Hematopoietic multipotent progenitor cell (in vitro differentiated cells): ENCODE data around the gene DLK2. TPM values are rescaled to one million over a fixed set of nuclear protein-coding genes. Genes with fewer than 3 reads are reported as not detected.
A peak's percentile ranks its signal among the peaks of the same experiment; 100 is the strongest.
"Not testable (repeated sequence)": the region's sequence is repeated elsewhere in the genome, so short reads cannot be mapped to it uniquely, and the experiment has no call there.

Source experiments
- DNase-seq, 3 donors: peaks; one replicate each; pipeline ENCODE4 v3.0.0-alpha.2; 2011 to 2015; ENCODE audit warnings: low read depth in 2 of 3, low spot score in 2 of 3
- total RNA-seq: library from RNA; depleted of rRNA; stranded (reverse); fragments of >200 nt; gene quantifications from one replicate; pipeline ENCODE4 v1.2.3, GENCODE V29; 2012

The DLK2 gene, protein sequence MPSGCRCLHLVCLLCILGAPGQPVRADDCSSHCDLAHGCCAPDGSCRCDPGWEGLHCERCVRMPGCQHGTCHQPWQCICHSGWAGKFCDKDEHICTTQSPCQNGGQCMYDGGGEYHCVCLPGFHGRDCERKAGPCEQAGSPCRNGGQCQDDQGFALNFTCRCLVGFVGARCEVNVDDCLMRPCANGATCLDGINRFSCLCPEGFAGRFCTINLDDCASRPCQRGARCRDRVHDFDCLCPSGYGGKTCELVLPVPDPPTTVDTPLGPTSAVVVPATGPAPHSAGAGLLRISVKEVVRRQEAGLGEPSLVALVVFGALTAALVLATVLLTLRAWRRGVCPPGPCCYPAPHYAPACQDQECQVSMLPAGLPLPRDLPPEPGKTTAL
- total RNA-seq: 0.27 TPM

GRCh38 chr6:43455531-43456428 lies at the start of gene DLK2:
DLK2 (minus strand) TSS chr6:43455548; CDS start chr6:43454825, 723 bp downstream.
- peak in 2 of 3 donors; percentile 17 to 19 for DNase-seq

DNA sequence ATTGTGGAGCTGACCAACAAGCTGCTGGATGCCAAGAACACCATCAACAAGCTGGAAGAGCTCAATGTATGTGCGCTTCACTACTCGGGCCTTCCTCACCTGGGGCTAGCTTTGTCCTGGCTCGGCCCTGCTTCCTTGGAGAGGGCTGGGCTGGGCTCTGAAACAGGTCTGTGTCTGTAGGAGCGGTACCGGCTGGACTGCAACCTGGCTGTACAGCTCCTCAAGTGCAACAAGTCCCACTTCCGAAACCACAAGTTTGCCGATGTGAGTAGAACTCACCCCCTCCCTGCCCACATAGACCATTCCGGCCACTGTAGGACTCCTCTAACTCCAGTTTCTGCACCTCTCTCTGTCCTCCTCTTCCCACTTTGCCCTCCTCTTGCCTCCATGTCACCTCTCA lies 48.1 kb upstream of the DLK2 start:
- no peak for DNase-seq

GRCh38 chr6:43502666-43503065 lies 47.3 kb upstream of the DLK2 start:
- no peak for DNase-seq

DNA sequence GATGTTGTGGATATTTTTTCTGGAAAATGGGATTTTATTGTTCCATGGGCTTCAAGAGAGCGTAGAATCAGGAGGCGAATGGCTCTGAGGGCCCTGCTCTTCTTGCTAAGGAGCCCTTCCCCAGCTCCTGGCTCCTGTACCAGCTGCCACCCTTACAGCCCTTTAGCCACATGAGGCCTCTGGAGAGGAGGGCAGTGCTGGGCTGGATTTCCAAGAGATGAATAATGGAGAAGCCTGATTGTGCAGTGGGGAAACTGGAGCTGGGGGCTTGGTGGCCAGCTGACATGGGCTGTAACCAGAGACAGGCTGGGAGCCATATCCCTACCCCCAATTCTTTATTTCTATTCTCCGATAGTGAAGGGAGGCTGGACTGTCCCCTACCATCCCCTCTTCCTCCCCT lies 45.6 kb upstream of the DLK2 start:
- no peak for DNase-seq

- DNase-seq: no peak
Observed at GRCh38 chr6:43499028-43499815, 43.9 kb upstream of the DLK2 start.

DNA sequence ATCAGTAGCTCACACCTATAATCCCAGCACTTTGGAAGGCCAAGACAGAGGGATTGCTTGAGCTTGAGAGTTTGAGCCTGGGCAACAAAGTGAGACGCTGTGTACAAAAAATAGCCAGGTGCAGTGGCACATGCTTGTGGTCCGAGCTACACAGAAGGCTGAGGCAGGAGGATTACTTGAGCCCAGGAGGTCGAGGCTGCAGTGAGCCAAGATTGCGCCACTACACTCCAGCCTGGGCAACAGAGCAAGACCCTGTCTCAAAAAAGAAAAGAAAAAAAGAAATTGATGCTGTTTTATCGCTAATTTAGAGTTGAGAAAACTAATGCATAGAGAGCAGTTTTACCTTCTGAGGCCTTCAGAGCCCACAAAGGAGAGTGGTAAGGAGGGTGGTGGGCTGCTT lies 42.9 kb upstream of the DLK2 start:
- DNase-seq: not testable (repeated sequence)

DNA sequence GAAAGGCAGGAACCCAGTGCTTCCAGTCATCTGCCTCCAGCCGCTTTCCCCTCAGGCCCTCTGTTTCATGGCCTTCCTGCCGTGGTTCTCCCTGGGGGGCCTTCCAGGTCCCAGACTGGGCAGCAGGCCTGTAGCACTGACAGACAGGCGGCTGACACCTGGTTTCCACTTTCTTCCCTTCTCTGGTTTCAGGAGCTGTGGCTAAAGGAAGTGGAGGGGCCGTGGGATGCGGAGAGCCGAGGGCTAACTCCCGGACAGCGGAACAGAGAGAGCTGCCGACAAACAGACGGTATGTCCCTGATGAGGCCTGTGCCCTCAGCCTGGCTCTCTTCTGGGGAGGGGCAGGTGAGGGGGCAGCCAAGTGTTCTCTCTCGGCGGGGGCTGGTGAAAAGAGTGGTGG lies 42.3 kb upstream of the DLK2 start:
- DNase-seq: no peak

GRCh38 chr6:43497129-43497396 lies 41.7 kb upstream of the DLK2 start:
- DNase-seq: no peak

GRCh38 chr6:43496370-43497128 lies 41.2 kb upstream of the DLK2 start:
- DNase-seq: no peak

- DNase-seq: no peak
Observed at GRCh38 chr6:43495409-43495941, 40.1 kb upstream of the DLK2 start.

DNA sequence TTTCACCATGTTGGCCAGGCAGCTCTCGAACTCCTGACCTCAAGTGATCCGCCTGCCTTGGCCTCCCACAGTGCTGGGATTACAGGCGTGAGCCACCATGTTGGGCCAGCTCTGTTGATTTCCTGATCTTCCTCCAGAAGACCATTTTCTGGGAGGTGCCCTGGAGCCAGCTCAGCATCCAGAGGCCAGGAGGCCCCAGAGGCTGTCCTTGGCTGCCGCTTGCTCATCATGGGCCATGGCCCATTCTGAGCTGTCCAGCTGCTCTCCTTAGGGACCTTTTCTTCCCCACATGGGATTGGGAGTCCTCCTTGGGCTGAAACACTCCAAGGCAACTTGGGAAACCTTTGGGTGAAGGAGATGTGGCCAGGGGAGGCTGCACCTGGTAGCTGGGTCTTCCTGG lies 39.4 kb upstream of the DLK2 start:
- DNase-seq: no peak

DNA sequence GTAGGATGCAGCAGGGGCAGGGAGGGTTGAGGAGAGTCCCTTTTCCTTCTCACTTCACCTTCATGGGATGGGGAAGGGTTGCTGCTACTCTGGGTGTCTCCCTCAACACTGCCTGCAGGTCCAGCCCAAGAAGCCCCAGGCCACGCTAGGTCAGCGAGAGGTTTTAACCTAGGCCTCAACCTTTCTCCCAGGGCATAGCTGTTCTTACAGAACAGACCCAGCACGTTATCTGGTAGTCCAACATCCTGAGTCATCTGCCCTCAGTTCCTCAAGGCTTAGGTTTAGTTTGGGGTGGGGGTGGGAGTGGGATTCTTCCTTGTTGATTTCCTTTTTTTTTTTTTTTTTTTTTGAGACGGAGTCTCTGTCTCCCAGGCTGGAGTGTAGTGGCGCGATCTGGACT lies 39.0 kb upstream of the DLK2 start:
- no peak for DNase-seq

- no peak for DNase-seq
Observed at GRCh38 chr6:43493833-43494232, 38.5 kb upstream of the DLK2 start.

GRCh38 chr6:43493230-43493629 lies 37.9 kb upstream of the DLK2 start:
- no peak for DNase-seq

DNA sequence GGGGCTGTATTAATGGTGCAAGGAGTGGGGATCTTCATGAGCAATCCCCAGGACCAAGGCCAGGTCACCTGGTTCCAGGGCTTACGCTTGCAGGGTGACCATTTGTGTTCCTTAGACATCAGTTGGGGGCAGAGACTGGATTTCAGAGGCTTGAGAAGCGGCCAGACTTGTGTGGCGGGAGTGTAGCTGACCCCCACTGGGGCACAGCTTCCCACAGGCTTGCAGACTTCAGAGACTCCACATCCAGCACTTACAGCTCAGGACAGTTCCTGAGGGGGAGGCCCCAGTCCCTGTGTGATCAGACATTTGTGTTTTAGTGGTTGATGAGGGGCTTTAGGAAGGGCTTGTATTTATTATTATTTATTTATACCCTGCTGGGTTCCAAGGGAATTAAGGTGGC lies 37.3 kb upstream of the DLK2 start:
- no peak for DNase-seq

GRCh38 chr6:43491750-43492661 lies 36.7 kb upstream of the DLK2 start:
- DNase-seq: no peak

GRCh38 chr6:43490523-43490939 lies 35.2 kb upstream of the DLK2 start:
- DNase-seq: no peak

- DNase-seq: no peak
Observed at GRCh38 chr6:43489277-43490072, 34.1 kb upstream of the DLK2 start.
